ENCODE data around the gene RBMXL3.

RBMXL3 gene

DNA sequence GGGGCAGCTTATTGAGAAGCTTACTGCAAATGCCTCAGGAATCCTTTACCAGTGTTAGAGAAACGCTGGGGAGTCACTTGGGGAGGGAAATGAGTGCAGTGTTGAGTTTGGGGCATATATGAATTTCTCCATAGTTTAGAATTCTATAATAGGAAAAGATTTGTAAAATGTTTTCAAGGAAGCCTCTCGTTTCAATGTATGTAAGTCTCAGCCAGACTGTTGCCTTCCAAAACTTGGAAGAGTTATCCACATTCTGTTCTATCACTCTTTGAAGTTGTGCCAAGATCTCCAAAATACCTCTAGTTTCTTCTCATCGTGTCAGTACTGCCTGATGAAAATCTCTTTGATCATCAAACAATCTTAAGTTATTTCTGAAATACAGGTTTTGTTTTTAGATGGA is 45.3 kb downstream of the RBMXL3 start:
- DNase-seq, result no peak

GRCh38 chrX:115236560-115236959 is 47.4 kb downstream of the RBMXL3 start:
- no peak for DNase-seq

DNA sequence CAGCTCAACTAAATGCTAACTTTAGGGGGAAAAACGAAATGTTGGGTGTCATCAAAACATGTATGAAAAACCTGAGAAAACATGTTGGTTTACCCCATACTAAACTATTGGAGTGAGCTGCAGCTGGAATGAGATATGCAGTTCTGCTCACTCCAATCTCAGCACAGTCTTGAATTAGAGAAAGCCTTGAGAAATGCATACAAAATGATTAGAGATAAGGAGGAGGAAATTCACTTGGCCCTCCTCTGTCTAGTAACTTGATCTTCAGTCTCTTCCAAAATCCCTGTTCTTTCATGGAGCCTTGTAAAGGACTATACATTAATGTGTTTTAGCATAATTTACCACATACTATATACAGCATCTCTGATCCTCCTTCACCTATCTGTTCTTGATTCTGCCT is 47.8 kb downstream of the RBMXL3 start:
- no peak for DNase-seq
